Endothelial cell of umbilical vein (primary cell): Measurements from ENCODE around the gene CAV1.

Experiments used
- CTCF ChIP-seq, 2 donors: IDR thresholded peaks; 1 replicate in 1 of 2; 2 replicates in 1 of 2; pipeline ENCODE4 v1.5.1; 2011; ENCODE audit warnings: low read length in 2 of 2, mild to moderate bottlenecking in 2 of 2, moderate library complexity in 2 of 2, control low read depth in 1 of 2, inconsistent platforms in 1 of 2, low read depth in 1 of 2; ENCODE audit not compliant: insufficient read depth in 1 of 2; ENCODE audit errors: extremely low read depth in 1 of 2
- EZH2 ChIP-seq: IDR thresholded peaks from 2 replicates; pipeline ENCODE4 v1.6.1; 2012; ENCODE audit warnings: borderline replicate concordance, low read depth, mild to moderate bottlenecking, moderate library complexity, low read length, inconsistent platforms; ENCODE audit not compliant: severe bottlenecking
- FOS ChIP-seq: IDR thresholded peaks from 2 replicates; pipeline ENCODE4 v1.6.1; 2011; ENCODE audit warnings: mild to moderate bottlenecking, low read length, moderate library complexity, borderline replicate concordance; ENCODE audit not compliant: insufficient read depth
- GATA2 ChIP-seq: IDR thresholded peaks from 2 replicates; pipeline ENCODE4 v1.7.0; 2011; ENCODE audit warnings: low read depth, mild to moderate bottlenecking, moderate library complexity, mixed read lengths, low read length; ENCODE audit not compliant: insufficient read length, insufficient read depth
- JUN ChIP-seq: IDR thresholded peaks from 2 replicates; pipeline ENCODE4 v1.6.1; 2011; ENCODE audit warnings: borderline replicate concordance, low read depth; ENCODE audit not compliant: insufficient read length, insufficient read depth
- MAX ChIP-seq: IDR thresholded peaks from 2 replicates; pipeline ENCODE4 v1.6.1; 2011; ENCODE audit not compliant: insufficient read depth, insufficient read length
- MYC ChIP-seq: IDR thresholded peaks from one replicate; pipeline ENCODE4 v1.6.1; 2011; ENCODE audit warnings: mild to moderate bottlenecking, low read depth, low read length
- POLR2A ChIP-seq: IDR thresholded peaks from 2 replicates; pipeline ENCODE4 v1.6.1; 2012; ENCODE audit warnings: low read depth, mild to moderate bottlenecking, control low read depth, low read length
- POLR2AphosphoS5 ChIP-seq: IDR thresholded peaks from 2 replicates; pipeline ENCODE4 v1.6.1; 2012; ENCODE audit warnings: low read depth, mild to moderate bottlenecking, control low read depth, low read length, moderate library complexity; ENCODE audit not compliant: insufficient read depth

DNA sequence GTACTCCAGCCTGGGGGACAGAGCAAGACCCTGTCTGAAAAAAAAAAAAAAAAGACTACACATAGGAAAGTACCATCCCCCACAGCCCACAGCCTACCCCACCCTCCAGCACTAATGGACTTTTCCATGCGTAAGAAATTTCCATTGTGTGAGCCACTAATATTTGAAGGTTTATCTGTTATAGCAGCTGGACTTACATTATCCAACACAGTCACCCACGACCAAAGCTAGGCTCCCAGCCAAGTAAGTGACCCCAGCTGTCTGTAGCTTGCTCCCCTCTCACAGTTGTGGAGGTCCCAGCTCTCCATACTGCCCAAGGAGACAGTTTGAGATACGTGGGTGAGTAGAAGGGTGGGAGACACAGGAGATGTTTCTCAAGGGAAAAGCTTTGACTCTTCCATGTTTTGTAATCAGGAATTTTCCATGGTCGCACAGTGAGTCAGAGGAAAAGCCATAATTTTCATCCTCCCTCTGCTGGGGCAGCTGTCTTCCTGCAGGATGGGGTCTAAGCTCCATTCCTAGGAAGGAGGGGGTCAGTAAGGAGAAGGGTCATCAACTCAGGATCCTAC, 57.4 kb downstream of the CAV1 start:
- TF ChIP-seq CTCF (IDR thresholded peaks at IDR 0.05; ENCODE audit: extremely low read depth in 1 of 2, insufficient read depth in 1 of 2, low read depth in 1 of 2, low read length in 2 of 2), result peak; percentile 28 to 29
- no peak for TF ChIP-seq EZH2
- TF ChIP-seq MYC, result no peak
- TF ChIP-seq MAX, result no peak
- no peak for TF ChIP-seq POLR2A
- peak; percentile 29 for TF ChIP-seq POLR2AphosphoS5
- peak; percentile 57 for TF ChIP-seq JUN
- TF ChIP-seq FOS, result peak; percentile 64
- TF ChIP-seq GATA2, result no peak
